GM18519 (cell line): ENCODE results near the gene UBR7.

Source experiments
- ATAC-seq: cut with Tn5 transposase; IDR thresholded peaks from one replicate; pipeline ENCODE4 v1.9.1; 2021; ENCODE audit warnings: mild to moderate bottlenecking, moderate library complexity; ENCODE audit not compliant: unreplicated experiment, low FRiP score

Gene UBR7

DNA sequence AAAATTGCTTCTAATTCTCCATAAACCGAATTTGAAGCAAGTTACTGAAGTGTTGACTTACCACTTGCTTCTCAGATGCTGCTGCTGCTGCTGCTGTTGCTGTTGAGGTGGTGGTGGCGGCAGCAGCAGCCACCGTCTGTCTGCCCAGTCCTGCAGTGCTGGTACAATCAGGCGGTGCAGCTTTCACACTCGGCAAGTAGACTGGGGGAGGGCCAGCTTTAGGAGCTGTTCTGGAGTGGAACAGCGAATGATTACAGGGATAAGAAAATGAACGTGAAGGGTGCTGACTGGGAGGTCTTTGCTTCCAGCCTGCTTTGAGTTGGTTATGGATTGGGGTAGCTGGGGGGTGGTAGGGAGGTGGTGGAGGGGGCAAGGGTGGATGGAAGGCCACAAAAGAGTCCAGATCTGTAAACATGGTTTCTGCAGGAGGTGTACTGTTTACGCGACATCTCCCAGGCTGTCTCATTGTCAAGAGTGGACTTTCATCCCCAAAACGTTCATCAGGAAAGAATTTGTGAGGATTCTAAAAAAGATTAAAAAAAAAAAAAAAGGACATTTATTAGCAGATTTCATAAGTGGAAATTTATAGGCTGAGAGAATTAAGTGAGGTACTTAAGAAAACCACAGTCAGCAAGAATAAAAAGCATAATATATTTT, 38.8 kb downstream of the UBR7 start:
- ATAC-seq, result no peak

DNA sequence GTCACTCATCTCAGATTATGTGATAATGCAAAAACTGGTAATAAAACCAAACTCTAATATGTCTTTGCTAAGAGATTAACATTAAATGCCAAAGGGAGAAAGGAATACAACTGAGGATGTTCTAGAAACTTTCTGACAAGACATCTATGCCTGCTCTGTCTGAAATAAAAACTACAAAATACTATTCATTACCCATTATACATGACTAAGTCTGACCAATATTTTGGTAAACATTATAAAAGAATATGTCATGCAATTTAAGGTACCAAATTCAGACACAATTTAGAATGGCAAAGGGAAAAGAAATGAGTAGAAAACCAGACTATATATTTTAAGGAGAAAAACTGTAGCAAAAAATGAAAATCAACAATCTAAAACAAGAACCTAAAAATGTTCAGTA, 39.5 kb downstream of the UBR7 start:
- no peak for ATAC-seq

DNA sequence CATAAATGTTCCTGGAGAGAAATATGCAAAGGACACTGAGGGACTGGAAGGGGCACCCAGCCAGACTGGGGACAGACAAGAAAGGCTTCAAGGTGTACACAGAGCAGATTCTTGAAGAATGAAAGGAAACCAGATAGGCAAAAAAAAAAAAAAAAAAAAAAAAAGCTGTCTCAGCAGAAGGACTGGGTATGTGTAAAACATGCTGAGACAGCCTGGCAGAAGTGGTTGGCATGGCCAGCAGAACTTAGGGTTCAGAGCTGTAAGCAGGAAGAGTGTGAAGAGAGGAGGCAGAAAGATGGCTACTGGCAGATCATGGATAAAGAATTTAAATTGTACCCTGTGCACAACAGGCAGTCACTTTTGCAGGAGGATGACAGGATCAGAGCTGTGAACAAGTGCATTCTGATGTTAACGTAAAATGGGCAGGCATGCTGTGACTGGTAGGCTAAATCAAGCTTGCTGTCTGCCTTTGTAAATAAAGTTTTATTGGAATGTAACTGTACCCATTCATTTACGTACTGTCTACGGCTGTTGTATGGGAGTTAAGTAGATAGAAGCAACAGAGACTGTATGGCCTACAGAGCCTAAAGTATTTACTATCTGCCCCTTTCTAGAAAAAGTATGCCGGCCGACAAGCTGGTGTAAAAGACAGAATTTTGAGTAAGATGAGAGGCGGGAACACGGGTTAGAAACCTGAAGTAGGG, 42.2 kb downstream of the UBR7 start:
- ATAC-seq, result no peak

DNA sequence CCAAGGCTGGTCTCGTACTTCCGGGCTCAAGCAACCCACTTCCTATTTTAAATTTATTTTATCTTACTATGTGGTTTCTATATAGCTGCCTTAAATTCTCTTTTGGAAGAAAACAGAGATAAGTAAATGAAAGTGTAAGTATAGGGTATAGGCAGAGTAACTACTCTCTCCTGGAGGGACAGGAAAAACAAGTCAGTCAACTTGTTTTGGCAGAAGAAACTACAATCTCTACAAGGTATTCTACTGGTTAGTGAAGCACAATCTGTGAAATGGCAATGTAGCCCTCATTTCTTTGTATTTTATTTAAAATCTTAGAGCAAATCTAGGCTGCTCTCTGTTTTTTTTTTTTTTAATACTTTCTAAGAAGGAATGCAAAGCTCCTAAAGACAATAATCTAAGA, 55.4 kb downstream of the UBR7 start:
- no peak for ATAC-seq

DNA sequence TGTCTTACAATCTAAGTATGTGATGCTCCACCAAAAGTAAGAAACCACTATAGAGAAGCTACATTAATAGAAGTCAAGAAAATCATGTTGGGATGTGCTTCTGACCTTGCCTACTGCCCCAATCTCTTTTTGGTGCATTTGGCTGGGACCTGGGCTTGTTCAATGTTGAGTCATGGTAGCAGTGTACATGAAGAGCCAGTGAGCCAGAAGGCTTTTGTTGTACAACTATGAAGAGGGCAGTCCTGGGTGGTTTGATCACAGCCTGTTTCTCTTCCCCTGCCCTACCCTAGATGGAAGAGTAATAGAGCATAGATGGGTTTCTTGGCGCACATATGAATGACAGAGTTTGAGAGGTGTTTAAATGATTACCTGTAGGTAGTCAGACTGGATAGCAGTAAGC, 56.4 kb downstream of the UBR7 start:
- ATAC-seq, result no peak

DNA sequence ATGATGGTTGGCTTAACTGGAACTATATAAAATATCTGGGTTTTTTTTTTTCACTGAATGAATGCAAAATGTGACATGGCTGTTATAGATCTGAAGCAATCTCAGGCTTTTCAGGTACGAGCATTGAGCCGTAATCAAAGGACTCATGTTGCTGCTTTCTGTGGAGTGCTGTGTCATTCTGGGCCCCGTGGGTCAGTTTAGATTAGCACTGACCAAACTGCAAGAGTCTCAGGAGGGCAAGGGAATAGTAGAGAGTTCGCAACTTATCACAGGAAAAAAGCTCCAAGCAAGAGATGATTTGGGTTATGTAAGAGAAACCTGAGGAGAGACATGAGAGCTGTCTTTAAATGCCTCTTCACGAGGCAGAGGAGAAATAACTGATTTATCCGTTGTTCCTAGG, 59.1 kb downstream of the UBR7 start:
- no peak for ATAC-seq

DNA sequence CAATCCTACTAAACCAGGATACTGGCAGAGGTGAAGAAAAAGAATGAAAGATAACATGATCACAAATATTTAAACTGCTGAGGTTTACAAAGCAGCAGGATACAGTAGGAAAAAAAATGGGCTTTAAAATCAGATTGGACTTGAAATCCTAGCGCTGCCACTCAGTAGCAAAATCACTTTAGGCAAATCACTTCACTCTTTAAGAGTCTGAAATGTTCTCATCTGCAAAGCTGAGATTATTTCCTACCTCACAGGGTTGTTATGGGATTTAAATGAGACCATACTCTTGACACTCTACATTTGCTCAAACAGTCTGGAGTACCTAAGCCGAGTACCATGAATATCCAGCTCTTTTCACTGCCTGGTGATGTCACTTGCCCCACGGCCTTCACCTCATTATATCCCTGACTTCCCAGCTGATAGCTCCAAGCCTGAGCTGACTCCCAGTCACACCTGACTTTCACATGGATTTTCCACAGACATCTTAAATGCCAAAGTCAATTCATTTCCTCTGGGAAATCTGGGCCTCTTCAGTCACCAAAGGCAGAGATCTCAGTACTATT, 60.2 kb downstream of the UBR7 start:
- no peak for ATAC-seq

DNA sequence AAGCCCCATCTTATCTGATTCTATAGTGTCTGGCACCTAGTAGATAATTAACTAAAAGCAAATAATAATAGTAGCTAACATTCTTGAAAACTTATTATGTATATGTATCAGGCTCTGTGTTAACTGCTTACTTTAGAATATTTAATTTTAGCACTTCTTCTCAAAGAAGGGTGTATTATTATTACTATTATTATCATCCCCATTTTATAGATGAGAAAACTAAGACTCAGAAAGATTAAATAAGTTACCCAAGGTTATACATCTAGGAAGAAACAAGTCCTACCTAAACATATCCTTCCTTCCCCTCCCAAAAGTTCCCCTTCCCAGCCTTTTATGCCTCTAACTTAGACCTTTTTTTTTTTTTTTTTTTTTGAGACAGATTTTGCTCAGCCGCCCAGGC, 61.4 kb downstream of the UBR7 start:
- ATAC-seq, result no peak

DNA sequence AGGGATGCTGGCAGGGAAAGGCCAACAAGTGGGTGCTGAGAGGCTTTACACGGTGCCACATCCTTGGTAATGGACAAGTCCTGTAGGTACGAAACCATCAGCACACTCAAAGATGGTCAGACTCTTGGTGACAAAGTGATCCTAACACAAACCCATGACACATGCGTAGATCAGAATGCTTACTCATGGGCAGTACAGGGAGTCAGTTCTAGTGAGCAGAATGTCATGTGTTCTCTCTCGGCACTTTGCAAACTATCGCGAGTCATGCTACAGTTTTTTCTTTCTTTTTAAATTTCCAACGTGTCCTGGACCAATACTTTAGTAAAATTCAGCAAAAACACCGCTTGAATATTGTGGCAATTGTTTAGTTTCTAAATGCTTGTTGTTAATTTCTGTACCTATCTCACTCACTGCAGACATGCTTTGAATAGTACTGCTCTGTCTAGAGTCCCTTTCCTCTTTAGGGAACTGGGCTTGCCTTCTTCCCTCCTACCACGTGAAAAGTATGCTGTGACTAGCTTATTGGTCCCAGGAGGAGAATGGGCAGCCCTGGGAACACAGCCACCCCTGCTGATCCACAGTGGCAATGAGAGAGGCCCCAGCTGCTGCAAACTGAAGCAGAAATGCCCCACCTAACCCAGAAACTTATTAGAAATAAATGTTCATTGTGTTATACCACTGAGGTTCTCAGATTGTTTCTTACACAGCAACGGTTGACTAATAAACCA, 62.4 kb downstream of the UBR7 start:
- ATAC-seq, result no peak

DNA sequence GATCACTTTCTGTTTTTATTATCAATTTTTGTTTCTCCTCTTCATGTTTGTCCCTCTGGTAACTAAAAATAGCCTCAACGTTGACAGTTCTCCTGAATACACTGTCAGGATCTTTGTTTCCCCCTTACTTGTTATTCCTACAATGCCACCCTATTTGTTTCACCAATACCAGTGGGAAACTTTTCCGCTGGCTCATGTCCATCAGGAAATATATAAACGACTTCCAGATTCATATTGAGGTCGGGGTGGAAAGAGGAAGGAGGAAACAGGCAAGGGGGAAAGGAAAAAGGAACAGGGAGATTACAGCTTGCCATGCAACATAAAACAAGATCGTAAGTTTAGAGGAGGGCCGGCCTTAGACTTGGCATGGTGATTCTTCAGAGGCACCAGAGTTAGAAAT, 64.1 kb downstream of the UBR7 start:
- no peak for ATAC-seq

DNA sequence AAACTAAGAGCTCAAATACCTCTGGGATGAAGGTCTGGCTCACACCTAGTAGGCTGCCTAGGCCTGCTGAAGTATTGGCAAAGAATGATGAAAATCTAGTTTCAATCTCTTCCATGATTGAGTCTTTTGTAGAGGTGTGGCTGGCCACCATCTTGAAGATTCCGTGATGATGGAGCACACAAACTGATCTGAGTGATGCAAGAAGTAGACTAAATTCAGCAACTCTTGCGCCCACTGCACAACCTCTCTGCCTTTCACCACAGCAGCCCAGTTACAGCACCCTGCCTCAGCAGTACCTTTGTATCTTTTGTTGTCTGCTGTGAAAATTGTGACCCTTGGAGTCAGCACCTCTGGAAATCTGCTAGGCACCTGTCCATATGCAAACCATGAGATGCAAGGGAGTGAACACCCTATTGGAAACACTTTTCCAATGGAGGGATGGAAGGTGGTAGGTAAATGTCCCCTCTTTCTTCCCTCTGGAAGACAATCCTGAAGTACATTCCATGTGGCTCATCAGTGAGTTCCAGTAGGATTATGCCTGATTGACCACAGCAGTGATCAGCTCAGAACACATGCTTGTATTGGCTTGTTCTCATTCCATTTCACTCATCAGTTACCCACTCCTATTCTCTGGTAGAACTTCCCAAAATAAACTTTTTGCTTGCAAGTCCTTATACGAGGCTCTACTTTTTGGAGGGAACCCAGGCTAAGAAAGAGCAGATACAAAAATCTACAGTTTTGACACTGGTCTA, 67.2 kb downstream of the UBR7 start:
- no peak for ATAC-seq

DNA sequence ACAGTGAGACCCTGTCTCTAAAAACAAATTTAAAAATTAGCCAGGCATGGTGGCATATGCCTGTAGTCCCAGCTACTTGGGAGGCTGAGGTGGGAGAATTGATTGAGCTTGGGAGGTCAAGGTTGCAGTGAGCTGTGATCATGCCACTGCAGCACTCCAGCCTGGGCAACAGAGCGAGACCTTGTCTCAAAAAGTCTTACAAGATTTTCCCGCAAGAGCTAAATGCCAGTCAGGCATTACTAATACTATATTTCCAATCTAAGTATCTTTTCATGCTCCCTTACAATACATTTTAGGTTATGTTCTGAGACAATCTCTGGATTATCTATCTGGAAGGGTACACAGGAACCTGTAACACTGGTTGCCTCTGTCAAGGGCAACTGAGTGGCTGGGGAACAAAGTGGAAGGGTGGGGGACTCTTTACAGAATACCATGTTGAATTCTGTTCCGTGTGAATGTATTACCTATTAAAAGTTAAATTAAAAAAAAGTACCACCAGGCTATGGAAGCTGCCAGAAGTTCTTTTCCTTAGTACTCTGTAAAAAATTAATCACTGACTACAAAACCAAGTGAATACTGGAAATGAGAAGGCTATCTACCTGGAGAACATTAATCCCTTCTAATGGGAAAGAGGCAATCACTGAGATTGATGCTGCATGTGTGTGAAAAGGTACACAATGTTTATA, 69.1 kb downstream of the UBR7 start:
- ATAC-seq, result no peak
